GM13976 (cell line): ENCODE data around the gene HOXD11.

ENCODE experiments used
- DNase-seq: peaks from one replicate; pipeline ENCODE4 v3.0.0; 2012; ENCODE audit warnings: low spot score
- in situ Hi-C: fragments of 300-500 bp; cut with MboI; formaldehyde crosslinking; loops from one replicate; pipeline ENCODE4 v1.12.0; 2022; ENCODE audit warnings: low sequenced_read_pairs, mixed read lengths, inconsistent platforms; ENCODE audit not compliant: unreplicated experiment
- TF ChIP-seq, protein P1 (sequence below): IDR thresholded peaks from 2 replicates; pipeline ENCODE4 v1.5.1; 2012; ENCODE audit warnings: borderline replicate concordance, mild to moderate bottlenecking; ENCODE audit not compliant: insufficient read depth; ENCODE audit errors: extremely low read depth, missing control alignments, control extremely low read depth

Gene HOXD11

DNA sequence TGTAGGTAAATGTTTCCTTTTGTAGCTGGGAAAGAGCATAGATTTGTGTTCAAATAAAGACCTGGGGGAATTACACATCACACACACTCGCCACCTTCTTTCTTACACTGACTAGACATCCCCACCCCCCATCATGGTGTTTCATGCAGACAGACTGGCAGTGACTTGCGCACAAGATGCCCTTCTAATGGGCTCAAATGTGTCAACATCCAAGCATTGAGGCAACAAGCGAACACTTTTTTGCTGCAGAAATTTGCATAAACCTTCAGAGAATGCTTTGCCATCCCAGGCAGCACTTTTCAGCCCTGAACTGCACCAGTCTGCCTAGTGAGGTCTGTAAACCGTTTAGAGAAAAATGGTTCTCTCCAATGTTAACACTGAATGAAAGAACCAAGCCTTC, 27.0 kb downstream of the HOXD11 start:
- in situ Hi-C loops: loop anchor here (25.0 kb wide), 1 partner anchor 678 kb away; no protein-coding TSS in a partner anchor
- DNase-seq: no peak
- TF ChIP-seq, protein P1, sequence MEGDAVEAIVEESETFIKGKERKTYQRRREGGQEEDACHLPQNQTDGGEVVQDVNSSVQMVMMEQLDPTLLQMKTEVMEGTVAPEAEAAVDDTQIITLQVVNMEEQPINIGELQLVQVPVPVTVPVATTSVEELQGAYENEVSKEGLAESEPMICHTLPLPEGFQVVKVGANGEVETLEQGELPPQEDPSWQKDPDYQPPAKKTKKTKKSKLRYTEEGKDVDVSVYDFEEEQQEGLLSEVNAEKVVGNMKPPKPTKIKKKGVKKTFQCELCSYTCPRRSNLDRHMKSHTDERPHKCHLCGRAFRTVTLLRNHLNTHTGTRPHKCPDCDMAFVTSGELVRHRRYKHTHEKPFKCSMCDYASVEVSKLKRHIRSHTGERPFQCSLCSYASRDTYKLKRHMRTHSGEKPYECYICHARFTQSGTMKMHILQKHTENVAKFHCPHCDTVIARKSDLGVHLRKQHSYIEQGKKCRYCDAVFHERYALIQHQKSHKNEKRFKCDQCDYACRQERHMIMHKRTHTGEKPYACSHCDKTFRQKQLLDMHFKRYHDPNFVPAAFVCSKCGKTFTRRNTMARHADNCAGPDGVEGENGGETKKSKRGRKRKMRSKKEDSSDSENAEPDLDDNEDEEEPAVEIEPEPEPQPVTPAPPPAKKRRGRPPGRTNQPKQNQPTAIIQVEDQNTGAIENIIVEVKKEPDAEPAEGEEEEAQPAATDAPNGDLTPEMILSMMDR: no peak

DNA sequence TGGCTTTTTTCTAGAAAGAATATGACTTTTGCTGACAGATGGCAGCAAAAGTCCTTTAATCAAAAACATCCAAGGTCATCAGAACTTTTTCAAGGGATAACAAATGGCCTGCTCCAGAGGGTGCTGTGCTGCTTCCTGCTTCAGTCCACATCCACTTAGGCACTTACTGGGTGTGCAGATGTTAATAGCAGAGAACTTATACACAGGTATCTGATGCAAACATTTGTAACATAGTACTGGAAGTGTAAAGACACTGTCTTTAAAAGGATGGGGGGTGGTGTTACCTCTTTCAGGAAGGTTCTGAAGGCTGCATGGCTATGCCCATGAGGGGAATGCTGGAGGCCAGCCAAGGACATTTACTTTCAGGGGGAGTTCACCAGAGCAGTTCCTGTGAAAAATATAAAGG, 28.0 kb downstream of the HOXD11 start:
- in situ Hi-C loops: loop anchor here (25.0 kb wide), 1 partner anchor 677 kb away; no protein-coding TSS in a partner anchor
- no peak for DNase-seq
- TF ChIP-seq, protein P1: no peak

DNA sequence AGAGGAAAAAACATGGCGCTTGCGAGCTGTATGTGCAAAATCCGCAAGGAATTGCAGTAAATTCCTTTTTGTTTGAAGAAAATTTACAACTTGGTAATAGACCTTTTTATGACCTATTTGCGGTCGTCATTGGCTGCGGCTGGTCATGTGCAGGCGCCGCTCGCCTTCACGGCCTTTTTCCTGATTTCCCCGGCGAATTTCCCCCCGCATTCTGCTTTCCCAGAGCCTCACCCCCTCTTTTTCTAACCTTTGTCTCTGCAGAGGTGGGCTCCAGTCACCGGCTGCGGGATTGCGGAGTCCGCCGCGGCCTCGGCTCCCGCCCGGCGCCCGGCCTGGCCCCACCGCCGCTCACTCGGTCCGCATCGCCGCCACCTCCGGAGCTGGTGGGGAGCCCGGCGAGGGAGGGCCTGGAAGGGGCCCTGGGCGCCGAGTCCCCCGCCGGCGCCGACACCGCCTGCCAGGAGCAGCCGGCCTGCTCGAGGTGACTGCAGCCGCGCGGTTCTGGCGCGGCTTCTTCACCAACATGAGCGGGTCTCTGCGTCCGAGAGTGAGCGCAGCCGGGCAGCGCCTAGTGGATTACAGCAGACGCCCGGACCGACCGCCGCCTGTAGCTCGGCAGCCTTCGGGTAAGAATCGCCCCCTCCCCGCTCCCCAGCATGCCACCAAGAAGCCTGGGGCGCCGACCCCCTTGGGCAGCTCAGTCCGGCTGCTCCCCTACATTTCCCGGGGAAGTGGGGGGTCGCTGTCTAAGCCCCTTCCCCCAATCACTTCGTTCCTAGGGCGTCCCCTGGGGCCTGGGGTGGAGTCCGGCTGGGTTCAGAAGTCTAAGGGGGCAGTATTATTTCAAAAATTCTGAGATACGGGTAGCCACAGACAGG, 29.5 kb downstream of the HOXD11 start:
- TF ChIP-seq, protein P1: no peak
- no peak for DNase-seq
- in situ Hi-C loops: loop anchor here (25.0 kb wide), 1 partner anchor 676 kb away; no protein-coding TSS in a partner anchor

DNA sequence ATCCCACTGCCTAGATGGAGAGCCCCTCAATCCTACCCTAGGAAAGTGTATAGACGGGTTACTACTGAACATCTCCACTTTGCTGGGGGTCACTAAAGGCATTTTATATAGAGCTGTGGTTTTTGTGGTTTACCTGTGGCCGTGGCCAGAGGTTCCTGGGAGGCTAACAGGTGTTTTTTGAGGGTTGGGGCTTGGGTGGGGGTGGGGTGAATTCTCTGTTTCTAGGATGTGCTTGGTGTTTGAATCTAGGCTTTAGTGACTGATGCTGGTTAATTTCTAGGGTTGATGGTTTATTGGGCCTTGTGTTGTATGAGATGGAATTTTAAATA, 30.1 kb downstream of the HOXD11 start:
- no peak for DNase-seq
- TF ChIP-seq, protein P1: no peak
- in situ Hi-C loops: loop anchor here (25.0 kb wide), 1 partner anchor 675 kb away; no protein-coding TSS in a partner anchor

DNA sequence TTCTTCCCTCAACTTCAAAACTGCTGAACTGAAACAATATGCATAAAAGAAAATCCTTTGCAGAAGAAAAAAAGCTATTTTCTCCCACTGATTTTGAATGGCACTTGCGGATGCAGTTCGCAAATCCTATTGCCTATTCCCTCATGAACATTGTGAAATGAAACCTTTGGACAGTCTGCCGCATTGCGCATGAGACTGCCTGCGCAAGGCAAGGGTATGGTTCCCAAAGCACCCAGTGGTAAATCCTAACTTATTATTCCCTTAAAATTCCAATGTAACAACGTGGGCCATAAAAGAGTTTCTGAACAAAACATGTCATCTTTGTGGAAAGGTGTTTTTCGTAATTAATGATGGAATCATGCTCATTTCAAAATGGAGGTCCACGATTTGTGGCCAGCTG, 30.8 kb downstream of the HOXD11 start:
- TF ChIP-seq, protein P1: no peak
- in situ Hi-C loops: loop anchor here (25.0 kb wide), 1 partner anchor 674 kb away; no protein-coding TSS in a partner anchor
- DNase-seq: no peak

DNA sequence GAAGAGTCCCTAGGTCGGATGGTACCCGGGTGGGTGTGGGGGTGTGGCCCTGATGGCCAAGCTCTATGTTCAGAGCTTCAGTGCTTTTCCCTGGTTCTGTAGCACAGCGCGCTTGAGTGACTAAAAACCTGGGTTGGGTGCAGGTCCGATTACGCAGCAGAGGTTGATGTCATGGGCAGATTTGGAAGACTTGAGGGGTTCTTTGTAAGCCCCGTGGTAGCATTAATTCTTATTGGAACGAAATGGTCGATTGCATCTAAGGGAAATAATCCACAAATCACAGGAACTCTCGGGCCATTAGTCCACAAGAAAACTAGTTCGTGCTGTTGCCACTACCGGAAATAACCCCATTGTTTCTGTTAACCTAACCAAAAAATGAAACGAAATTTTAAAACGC, 31.4 kb downstream of the HOXD11 start:
- no peak for DNase-seq
- TF ChIP-seq, protein P1: no peak
- in situ Hi-C loops: loop anchor here (25.0 kb wide), 1 partner anchor 674 kb away; no protein-coding TSS in a partner anchor
